MM.1S (cell line): ENCODE measurements around the gene SDSL.

Experiments
- CTCF ChIP-seq: fragments of 300-600 bp; sonication (generic); IDR thresholded peaks from 2 replicates; pipeline ENCODE4 v1.5.1; 2016; ENCODE audit warnings: antibody characterized with exemption, low read length, mixed read lengths
- EZH2 ChIP-seq: fragments of 300-600 bp; sonication (generic); optimal IDR thresholded peaks from 2 replicates; pipeline ENCODE3; 2017; ENCODE audit warnings: low read depth, mild to moderate bottlenecking, antibody characterized with exemption, low read length, mixed read lengths

- TF ChIP-seq CTCF (no peak), EZH2 (no peak)
These were observed 26.7 kb downstream of the SDSL start for GRCh38 chr12:113448873-113449272.
